DND-41 (cell line): ENCODE measurements around the gene TMOD2.

Experiments
- CTCF ChIP-seq: IDR thresholded peaks from 2 replicates; pipeline ENCODE4 v1.5.1; 2012; ENCODE audit warnings: borderline replicate concordance, low read length, moderate library complexity, mild to moderate bottlenecking; ENCODE audit not compliant: poor library complexity, severe bottlenecking; ENCODE audit errors: extremely low read depth
- EZH2 ChIP-seq: IDR thresholded peaks from 3 replicates; pipeline ENCODE4 v1.6.1; 2012; ENCODE audit warnings: borderline replicate concordance, low read depth, mild to moderate bottlenecking, moderate library complexity, low read length, inconsistent platforms; ENCODE audit not compliant: severe bottlenecking

DNA sequence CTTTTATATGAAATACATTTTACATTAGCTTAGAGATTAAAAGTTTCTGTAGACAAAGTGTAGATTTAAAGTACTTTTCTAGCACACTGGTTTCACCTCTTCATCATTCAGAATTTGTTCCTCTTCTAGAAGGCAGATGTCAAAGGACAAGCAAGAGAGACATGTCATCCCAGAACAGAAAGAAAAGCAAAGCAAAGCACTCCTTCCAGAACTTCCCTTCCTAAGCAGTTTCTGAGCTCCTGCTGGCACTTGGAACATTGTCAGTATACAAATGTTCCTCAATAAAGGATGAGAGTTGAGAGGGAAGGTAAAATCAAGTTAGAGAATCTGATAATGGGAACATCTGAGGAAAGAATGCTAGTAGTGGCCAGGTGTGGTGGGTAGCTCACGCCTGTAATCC, 104.2 kb downstream of the TMOD2 start:
- TF ChIP-seq EZH2 (no peak), CTCF (no peak)
